GM11168 (cell line): ENCODE results near the gene ALOX5.
"Not testable (repeated sequence)": the region's sequence is repeated elsewhere in the genome, so short reads cannot be mapped to it uniquely, and the experiment has no call there.

Source experiments
- in situ Hi-C: fragments of 300-500 bp; cut with MboI; formaldehyde crosslinking; loops from one replicate; pipeline ENCODE4 v1.12.0; 2022; ENCODE audit warnings: low sequenced_read_pairs; ENCODE audit not compliant: unreplicated experiment

The ALOX5 gene

DNA sequence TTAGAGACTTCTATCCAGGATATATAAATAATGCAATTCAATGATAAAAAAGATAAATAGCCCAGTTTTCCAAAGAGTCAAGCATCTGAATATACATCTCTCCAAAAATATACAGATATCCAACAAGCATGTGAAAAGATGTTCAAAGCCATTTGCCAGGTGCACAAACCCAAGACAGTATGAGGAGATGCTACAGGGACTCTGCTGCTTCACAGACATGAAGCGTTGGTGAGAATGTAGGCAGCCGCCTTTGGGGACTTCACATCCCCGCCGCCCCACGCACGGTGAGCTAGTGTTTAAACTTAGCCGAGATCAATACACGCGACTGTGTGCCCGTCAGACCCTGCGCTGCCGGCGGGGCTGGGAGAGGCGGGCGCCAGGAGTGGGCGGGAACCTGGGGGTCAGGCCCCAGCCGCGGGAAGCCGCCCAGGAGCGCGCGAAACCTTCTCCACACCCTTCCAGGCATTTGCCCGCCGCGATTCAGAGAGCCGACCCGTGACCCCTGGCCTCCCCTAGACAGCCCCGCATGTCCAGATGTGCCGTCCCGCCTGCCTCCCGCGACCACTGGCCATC, 927 bp upstream of the ALOX5 start:
- in situ Hi-C loops = no loop called here

DNA sequence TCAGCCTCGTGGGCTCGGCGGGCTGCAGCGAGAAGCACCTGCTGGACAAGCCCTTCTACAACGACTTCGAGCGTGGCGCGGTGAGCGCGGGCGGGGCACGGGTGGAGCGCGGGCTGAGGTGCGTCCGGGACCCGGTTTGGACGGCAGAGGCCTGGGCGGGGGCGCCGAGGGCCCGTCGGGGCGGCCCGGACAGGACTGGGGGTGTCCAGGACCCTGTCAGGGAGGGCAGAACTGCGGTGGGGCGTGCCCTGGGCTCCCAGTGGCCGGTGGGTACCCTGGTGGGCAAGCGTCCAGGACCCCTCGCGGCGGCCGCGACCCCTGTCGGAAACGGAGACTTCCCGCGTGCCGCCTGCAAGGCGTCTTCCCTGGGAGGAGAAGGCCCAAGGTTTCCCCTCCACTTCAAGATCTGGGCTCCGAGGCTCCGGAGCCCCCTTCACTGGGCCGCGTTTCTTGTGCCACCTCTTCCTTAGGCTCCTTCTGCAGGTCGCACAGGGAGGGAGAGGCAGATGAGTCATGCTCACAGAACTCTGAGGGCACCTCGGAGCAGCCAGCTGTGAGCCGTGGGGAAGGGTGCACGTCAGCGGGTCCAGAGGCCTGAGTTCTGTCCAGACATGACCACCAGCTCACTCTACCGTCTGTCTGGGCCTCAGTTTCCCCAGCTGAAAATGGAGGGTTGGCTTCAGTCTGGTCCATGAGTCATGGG, 485 bp downstream of the ALOX5 start:
- in situ Hi-C loops = no loop called here

DNA sequence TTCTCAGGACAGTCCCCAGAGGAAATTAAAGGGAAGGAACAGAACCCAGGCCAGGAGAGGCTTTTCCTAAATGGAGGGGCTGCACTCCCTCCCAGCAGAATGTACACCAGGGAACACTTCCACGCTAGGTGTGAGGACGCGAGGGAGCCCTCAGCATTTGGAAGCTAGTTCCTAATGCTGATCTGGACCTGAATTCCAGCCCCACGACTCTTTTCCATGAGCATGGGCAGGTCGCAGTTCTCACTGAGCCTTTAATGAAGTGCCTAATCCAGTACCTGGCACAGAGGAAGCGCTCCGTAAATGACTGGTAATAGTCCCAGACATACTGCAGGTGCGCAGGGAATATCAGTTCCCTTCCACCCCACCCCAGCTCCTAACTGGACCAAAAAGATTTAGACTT, 1.1 kb downstream of the ALOX5 start:
- in situ Hi-C loops = no loop called here

DNA sequence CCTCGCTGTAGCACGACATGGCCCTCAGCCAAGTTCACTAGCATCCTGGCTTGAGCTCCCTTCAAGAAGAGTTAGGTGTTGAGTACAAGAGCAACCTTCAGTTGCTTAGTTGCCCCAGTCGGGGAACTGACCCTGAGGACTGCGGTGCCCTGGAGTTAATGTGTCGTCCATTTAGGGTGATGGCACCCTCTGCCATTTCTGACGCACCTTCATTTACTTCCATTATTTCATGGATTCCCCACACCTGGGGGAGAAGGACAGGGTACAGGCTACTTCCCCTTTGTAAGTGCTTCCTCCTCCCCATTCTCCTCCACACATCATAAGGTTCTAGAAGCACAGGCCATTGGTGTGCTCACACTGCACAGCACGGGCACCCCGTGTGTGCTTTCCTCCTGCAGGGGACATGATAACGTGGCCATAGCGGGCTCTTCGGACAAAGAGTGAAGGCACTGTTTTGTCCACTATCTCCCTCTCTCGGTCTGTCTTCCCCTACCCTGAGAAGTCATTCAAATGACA, 1.8 kb downstream of the ALOX5 start:
- in situ Hi-C loops = no loop called here

DNA sequence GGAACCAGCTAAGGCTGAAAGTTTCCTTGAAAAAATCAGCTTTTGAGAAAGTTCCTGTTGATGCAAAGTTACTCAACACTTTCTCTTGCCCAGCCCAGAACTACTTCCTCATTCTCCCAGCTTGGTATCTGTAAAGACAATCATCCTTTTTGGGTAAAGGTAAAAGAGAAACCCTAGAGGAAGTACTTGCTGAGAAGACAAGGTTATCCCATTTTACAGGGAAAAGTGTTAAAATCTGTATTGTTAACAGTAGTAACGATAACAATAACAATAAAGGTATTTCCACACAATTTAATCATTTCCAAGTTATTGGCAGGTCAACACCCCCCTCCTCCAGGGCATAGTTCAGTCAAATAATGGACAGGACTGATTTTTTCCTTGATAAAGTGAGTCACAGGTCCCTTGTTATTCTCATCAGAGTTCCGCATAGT, 2.4 kb downstream of the ALOX5 start:
- in situ Hi-C loops = no loop called here

DNA sequence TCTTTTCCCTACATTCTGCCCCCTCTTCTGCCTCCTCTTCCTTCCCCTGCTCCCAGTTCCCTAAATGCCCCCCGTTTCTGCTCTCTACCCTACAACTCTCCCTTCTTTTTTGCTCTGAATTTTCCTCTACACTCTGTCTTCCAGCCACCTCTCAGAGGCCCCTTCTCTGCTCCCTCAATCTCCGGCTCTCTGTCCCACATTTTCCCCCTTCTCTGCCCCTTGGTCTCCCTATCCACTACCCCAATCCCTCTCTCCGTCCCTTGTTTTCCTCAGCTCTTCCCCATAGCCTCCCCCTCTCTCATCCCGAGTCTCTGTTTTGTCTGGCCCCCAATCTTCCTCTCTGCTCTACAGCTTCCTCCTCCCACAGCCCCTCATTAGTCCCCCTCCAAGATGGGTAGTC, 3.3 kb downstream of the ALOX5 start:
- in situ Hi-C loops = no loop called here

DNA sequence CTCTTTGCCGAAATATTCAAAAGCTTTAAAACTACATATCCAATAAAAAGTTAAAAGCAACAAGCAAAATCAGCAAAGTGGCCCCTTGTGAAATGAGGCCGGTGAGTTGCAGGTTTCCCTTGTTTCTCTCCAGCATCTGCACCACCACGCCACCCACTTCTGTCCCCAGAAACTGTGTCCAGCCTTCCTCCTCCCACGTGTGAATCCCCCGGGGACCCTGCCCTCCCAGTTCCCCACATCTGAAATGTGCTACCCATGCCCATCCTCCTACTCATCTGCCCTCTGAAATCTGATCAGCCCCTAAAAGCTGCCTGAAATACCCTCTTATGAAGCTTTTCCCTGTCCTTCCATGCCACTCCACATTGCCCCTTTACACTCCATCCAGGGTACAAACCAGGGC, 3.8 kb downstream of the ALOX5 start:
- in situ Hi-C loops = no loop called here

DNA sequence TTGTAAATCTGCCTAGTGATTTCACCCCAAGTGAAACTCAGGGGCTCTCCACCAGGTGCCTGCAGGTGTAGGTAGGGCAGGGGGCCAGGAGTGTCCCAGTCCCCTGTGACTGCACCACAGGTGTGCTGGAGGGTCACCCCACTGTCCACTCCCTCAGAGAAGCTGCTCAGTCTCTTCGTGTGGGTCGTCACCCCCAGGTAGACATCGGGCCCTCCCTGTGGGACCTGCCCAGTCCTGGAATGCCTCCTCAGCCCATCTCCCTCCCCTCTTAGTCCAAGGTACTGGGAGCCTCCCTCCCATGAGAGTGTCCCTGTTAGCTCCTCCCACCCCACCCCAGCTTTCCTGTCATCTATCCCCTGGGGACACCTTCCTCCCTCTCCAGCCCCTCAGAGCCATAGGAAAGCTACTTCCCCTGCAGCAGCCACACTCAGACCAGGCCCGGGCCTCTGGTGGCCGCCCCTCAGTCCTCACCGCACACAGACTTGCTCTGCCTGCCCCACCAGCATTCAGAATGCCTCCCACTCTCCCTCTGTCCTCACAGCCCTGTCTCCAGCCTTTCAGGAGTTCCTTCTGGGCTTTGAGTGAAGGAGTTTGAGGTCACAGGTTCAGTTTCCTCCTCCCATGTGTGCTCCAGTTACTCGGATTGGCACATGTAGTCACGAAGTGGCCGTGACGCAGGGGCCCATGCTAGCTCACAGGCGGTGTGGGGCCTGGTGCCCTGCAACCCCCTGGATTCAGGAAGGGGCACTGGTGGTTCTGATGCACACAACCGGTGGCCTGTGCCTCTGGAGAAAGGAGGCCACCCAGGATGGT, 5.1 kb downstream of the ALOX5 start:
- in situ Hi-C loops = no loop called here

DNA sequence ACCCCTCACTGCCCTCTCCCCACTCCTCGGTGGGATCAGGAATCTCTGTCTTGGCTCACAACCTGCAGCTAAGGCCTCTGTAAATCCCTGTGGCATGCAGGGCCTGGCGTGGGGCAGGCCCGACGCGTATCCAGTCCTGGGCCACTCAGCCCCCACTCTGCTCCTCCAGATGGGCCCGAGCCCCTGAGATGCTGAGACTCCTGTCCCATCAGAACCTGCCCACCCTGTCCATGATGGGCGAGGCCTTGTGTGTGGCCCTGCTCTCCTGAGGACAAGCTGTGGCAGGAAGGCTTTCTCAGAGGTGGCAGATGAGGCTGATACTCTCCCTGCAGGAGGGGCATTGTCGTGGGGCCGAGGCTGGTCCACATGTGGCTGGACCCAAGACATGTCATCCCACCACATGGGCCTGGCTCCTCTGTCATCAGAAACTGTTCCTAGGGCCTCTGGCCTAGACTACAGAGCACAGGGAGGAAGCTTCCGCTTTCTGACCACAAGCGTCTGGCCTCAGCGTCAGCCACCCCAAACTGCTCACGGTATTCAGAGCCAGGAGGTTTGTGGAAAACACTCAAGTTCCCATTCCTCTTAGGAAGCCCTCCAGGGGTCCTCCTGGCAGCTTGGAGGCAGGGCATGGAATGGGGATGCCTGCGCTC, 6.0 kb downstream of the ALOX5 start:
- in situ Hi-C loops = no loop called here

DNA sequence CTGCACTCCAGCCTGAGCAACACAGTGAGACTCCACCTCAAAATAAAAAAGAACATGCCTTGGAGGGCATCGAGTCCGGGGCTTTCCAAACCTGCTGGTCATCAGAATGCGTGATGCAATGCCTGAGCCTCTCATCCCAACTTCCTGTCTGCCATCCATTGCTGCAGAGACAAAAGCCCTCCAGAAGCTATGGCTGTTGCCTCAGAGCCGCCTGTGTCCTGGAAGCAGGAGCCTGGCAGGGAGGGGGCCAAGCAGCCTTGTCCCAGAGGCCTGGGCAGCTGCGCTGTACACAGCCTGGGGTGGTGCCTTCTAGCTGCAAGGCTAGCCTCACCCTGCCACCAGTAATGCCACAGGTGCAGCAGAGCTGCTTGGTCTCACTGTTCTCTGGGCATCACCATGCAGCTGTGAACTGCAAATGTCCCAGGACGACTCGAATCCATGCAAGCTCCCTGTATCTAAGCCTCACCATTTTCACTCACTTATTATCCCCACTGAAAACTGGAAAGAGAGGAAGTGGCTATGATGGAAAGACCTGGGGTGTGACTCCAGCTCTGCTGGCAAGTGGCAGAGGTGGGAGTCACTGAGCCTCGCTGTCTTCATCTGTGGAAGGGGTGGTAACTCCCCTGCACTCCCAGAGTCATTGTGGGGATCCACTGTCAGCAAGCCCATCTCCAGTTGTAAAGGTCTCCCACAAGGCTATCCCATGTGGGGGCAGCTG, 7.0 kb downstream of the ALOX5 start:
- in situ Hi-C loops = no loop called here

DNA sequence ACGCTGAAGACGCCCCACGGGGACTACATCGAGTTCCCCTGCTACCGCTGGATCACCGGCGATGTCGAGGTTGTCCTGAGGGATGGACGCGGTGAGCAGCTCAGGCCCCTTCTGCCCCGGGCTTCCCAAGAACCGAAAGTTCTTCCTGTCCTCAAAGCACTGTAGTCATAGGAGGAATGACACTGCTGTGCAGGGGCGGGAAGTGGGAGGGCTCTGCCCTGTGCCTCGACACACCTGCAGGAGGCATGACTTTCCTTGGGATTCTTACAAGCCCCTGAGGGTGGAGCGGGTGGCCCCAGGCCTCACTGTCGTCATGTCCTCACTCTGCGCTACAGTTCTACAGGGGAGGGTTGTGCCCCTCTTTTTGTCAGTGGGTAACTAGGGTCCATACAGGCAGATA, 8.6 kb downstream of the ALOX5 start:
- in situ Hi-C loops = no loop called here

DNA sequence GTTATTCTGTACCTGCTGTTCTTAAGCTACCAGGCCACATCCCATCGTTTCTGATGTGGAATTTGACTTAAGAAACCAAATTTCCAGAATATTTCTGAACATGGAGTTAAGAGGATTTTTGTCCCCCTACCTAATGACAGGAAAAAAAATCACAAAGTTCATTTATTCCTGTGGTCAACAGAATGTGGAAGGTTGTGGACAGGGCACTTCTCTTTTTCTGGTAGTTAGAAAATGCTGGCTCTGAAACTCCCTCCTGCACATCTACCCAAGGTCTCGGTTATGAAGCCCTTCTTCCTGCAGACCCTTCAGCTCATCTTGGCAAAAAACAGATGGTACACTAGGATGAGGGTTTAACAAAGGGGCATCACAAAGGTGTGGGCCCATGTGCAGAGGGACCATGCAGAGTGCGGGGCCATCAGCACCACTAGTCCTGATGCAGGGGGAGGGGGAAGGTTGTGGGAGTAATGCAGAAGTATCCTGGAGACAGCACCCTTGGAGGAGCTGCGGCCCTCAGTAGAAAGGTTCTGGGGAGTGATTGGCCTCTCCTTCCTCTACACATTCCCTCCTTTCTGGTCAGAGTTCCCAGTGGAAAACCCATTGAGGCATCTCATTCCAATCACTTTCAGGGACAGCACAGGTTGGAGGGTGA, 9.8 kb downstream of the ALOX5 start:
- in situ Hi-C loops = no loop called here

DNA sequence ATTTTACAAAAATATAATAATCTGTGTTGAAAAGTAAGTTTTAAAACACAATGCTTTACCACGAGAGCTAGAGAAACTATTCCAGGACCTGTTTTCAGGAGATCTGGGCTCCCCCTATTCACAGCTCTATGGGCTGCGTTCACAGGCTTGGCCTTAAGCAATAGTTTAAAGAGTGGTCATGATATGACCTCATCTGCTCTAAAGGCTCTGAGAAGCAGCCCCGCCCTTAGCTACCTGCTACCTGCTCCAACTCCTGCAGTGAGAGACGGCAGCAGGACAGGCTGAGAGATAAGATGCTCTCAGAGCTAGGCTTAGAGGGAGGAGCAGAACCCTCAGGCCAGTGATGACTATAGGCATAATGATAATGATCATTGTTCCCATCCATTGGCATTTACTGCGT, 12.6 kb downstream of the ALOX5 start:
- in situ Hi-C loops = no loop called here

DNA sequence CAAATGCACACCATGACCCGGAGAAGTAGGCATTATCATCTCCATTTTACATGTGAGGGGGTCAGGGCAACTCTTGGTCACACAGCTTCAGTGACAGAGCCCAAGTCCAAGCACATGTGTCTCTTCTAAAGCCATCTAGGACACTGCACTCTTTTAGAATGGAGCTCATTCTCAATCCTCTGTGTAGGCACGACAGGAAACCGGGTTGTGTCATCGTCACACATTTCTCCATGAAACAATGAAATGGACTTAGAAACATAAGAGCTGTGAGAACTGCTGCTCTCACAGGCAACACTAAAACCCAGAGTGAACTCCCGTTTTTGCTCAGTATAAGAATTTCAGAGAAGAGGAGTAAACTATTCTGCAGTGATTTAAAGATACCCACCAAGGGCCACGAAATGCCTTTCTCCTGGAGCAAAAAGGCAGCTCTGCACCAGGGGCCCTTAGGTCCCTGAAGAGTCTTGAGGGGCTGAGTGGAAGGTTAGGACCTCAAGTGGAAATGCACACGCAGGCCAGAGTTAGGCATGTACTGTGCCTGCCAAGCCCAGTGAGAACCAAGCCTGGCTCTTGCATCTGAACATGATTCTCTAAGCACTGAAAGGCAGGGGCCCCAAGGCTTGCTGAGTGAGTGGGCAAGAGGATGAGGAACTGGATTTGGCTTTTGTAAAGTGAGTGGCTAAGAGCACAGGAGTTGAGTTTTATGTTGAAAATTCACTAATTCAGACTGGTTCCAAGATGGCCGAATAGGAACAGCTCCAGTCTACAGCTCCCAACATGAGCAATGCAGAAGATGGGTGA, 13.3 kb downstream of the ALOX5 start:
- in situ Hi-C loops = no loop called here

DNA sequence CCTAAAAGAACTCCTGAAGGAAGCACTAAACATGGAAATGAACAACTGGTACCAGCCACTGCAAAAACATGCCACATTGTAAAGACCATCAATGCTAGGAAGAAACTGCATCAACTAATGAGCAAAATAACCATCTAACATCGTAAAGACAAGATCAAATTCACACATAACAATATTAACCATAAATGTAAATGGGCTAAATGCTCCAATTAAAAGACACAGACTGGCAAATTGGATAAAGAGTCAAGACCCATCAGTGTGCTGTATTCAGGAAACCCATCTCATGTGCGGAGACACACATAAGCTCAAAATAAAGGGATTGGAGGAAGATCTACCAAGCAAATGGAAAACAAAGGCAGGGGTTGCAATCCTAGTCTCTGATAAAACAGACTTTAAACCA, 15.7 kb downstream of the ALOX5 start:
- in situ Hi-C loops = not testable (repeated sequence)

DNA sequence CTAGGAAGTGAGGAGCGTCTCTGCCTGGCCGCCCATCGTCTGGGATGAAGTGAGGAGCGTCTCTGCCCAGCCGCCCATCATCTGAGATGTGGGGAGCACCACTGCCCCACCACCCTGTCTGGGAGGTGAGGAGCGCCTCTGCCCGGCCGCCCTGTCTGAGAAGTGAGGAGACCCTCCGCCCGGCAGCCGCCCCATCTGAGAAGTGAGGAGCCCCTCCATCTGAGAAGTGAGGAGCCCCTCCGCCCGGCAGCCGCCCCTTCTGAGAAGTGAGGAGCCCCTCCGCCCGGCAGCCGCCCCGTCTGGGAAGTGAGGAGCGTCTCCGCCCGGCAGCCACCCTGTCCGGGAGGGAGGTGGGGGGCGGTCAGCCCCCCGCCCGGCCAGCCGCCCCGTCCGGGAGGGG, 17.6 kb downstream of the ALOX5 start:
- in situ Hi-C loops = not testable (repeated sequence)

DNA sequence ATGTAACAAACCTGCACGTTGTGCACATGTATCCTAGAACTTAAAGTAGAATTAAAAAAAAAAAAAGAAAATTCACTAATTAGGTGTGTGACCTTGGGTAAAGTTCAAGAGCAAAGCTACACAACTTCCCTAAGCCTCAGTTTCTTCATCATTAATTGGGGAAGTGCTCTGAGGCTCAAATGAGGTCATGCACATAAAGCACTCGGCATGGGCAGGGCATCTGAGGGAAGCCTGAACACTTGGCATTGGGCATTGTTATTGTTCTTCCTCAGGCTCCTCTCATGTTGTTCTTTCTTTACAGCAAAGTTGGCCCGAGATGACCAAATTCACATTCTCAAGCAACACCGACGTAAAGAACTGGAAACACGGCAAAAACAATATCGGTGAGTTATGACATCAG, 21.5 kb downstream of the ALOX5 start:
- in situ Hi-C loops = no loop called here

DNA sequence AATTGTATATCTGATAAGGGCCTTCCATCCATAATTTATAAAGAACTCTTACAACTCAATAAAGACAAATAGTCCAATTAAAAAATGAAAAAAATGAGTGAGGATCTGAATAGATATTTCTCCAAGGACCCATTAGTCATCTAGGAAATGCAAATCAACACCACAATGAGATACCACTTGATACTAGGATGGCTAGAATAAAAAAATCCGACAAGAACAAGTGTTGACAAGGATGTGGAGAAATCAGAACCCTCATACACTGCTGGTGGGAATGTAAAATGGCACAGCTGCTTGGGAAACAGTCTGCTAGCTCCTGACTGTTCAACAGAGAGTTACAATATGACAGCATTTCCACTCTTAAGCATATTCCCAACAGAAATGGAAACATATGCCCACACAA, 24.6 kb downstream of the ALOX5 start:
- in situ Hi-C loops = no loop called here

DNA sequence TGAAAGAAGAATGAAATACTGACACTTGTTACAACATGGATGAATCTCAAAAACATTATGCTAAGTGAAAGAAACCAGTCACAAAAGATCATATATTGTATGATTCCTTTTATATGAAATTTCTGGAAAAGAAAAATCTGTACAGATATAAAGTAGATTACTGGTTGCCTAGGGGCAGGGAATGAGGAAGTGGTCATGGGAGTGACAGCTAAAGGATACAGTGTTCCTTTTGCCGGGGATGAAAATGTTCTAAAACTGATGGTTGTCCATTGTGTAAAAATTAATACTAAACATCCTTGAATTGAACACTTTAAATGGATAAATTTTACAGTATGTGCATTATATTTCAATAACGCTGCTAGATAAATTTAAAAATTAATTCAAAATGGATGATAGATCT, 25.1 kb downstream of the ALOX5 start:
- in situ Hi-C loops = no loop called here
